RWPE2 (cell line): Measurements from ENCODE around the gene MARCHF7.

Experiments
- ATAC-seq: fragments of 200-7000 bp; cut with Tn5 transposase; 3 replicates; pipeline ENCODE4 v1.9.1; 2021; ENCODE audit warnings: low read depth
- DNase-seq: peaks from one replicate; pipeline ENCODE4 v3.0.0-alpha.2; 2020; ENCODE audit warnings: low spot score
- H3K27ac ChIP-seq: fragments of 450-650 bp; 2 replicates; pipeline ENCODE4 v1.5.1; 2017; ENCODE audit warnings: mild to moderate bottlenecking; ENCODE audit not compliant: poor library complexity, severe bottlenecking
- H3K27me3 ChIP-seq: fragments of 250-450 bp; sonication (Bioruptor Pico); 2 replicates; pipeline ENCODE4 v1.5.1; 2021; ENCODE audit warnings: mild to moderate bottlenecking, moderate library complexity; ENCODE audit not compliant: insufficient read depth, poor library complexity, severe bottlenecking
- H3K36me3 ChIP-seq: fragments of 250-450 bp; sonication (Bioruptor Pico); 2 replicates; pipeline ENCODE4 v1.5.1; 2020; ENCODE audit warnings: low read depth, mild to moderate bottlenecking, moderate library complexity
- H3K4me1 ChIP-seq: fragments of 250-450 bp; sonication (Bioruptor Pico); 2 replicates; pipeline ENCODE4 v1.5.1; 2021; ENCODE audit warnings: mild to moderate bottlenecking, moderate library complexity; ENCODE audit not compliant: insufficient read depth, poor library complexity, severe bottlenecking
- H3K4me3 ChIP-seq: fragments of 250-450 bp; sonication (Bioruptor Pico); 2 replicates; pipeline ENCODE4 v1.5.1; 2021; ENCODE audit warnings: mild to moderate bottlenecking, moderate library complexity; ENCODE audit not compliant: severe bottlenecking
- H3K9me3 ChIP-seq: fragments of 250-450 bp; sonication (Bioruptor Pico); 2 replicates; pipeline ENCODE4 v1.5.1; 2021; ENCODE audit warnings: mild to moderate bottlenecking, moderate library complexity; ENCODE audit not compliant: severe bottlenecking
- TF ChIP-seq, protein P1 (sequence below): fragments of 450-650 bp; IDR thresholded peaks from one replicate; pipeline ENCODE4 v1.5.1; 2017; ENCODE audit warnings: mild to moderate bottlenecking, moderate library complexity; ENCODE audit not compliant: poor library complexity, severe bottlenecking

Gene MARCHF7

DNA sequence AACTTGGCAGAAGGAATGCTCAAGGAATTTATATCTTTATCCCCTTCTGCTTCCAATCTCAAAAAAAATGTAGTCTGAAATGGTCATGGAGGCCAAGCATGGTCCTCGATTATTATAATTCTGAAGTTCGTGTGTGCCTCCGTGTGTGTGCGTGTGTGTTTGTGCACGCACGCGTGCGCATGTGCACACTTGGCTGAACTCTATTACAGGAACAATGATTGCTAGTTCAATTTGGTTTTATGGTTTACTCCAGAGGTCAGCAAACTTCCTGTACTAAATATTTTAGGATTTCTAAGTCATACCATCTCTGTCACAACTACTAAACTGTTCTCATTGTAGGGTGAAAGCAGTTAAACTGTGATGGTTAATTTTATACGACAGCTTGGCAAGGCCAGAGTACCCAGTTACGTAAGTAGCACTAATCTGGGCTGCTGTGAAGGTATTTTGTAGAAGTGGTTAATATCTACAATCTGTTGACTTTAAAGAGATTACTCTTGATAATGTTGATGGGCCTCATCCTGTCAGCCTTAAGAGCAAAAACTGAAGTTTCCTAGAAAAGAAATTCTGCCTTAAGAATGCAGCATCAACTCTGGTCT, 5.8 kb upstream of the MARCHF7 start:
- peaks cover 6% of the 10 kb centered on the region for H3K4me1 ChIP-seq
- TF ChIP-seq, protein P1, sequence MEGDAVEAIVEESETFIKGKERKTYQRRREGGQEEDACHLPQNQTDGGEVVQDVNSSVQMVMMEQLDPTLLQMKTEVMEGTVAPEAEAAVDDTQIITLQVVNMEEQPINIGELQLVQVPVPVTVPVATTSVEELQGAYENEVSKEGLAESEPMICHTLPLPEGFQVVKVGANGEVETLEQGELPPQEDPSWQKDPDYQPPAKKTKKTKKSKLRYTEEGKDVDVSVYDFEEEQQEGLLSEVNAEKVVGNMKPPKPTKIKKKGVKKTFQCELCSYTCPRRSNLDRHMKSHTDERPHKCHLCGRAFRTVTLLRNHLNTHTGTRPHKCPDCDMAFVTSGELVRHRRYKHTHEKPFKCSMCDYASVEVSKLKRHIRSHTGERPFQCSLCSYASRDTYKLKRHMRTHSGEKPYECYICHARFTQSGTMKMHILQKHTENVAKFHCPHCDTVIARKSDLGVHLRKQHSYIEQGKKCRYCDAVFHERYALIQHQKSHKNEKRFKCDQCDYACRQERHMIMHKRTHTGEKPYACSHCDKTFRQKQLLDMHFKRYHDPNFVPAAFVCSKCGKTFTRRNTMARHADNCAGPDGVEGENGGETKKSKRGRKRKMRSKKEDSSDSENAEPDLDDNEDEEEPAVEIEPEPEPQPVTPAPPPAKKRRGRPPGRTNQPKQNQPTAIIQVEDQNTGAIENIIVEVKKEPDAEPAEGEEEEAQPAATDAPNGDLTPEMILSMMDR, result no peak
- no peak for ATAC-seq
- H3K36me3 ChIP-seq, result no peaks in the 10 kb centered on the region
- no peaks in the 10 kb centered on the region for H3K27me3 ChIP-seq
- DNase-seq, result no peak
- no peak overlapping the region for H3K27ac ChIP-seq
- peaks cover 3% of the 10 kb centered on the region for H3K9me3 ChIP-seq
- H3K4me3 ChIP-seq, result no peak overlapping the region

DNA sequence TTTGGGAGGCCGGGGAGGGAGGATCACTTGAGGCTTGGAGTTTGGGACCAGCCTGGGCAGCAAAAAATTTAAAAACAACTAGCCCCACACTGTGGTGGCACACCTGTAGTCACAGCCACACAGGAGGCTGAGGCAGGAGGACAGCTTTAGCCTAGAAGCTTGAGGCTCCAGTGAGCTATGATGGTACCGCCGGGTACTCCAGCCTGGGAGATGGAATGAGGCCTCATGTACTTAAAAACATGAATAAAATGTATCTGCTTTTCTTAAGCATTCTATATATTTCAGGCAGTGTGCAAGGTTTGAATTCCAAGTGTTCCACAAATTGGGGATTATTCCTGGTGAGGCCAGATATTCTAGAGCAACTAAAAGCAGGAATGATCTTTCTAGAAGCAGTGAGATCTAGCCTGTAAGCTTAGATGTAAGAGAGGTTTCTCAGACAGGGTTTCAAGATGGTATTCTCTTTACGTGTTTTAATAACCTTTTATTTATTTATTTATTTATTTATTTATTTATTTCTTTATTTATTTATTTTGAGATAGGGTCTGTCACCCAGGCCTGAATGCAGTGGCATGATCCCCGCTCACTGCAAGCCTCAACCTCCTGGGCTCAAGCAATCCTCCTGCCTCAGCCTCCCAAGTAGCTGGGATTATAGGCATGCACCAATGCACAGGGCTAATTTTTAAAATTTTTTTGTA, 4.1 kb upstream of the MARCHF7 start:
- H3K4me3 ChIP-seq, result no peak overlapping the region
- peaks cover 8% of the 10 kb centered on the region for H3K4me1 ChIP-seq
- no peaks in the 10 kb centered on the region for H3K36me3 ChIP-seq
- H3K27ac ChIP-seq, result no peak overlapping the region
- H3K27me3 ChIP-seq, result no peaks in the 10 kb centered on the region
- ATAC-seq, result no peak
- TF ChIP-seq, protein P1, result no peak
- no peak for DNase-seq
- no peaks in the 10 kb centered on the region for H3K9me3 ChIP-seq

DNA sequence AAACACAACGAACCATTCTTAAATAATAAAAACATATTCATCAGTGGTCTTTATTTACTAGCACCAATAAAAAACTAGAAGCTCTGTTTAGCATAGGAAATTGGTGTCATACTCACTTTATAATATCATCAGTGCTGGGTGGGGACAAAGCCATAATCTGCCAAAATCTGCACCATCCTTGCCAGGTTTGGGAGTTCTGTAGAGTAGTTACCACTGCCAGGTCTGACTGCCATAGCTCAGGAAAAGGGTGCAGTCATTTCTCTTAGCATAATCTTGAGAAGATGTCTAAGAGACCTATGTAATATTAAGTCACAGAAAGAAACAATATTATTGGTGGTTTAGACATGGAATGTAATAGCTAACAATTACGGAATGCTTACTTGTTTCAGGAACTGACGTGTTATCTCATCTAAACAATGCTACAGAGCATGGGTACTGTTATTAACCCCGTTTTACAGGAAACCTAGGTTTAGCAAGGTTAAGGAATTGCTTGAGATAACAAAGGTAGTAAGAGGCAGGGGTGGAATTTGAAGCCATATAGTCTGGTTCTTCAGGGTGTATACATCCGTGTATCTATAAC, 1.6 kb upstream of the MARCHF7 start:
- H3K36me3 ChIP-seq, result peaks cover 15% of the 10 kb centered on the region
- H3K27me3 ChIP-seq, result no peaks in the 10 kb centered on the region
- H3K9me3 ChIP-seq, result no peaks in the 10 kb centered on the region
- ATAC-seq (no peak), DNase-seq (no peak)
- TF ChIP-seq, protein P1, result no peak
- peak overlapping the region; percentile 1 for H3K4me3 ChIP-seq
- H3K4me1 ChIP-seq, result peaks cover 21% of the 10 kb centered on the region
- peak overlapping the region; percentile 79 for H3K27ac ChIP-seq

DNA sequence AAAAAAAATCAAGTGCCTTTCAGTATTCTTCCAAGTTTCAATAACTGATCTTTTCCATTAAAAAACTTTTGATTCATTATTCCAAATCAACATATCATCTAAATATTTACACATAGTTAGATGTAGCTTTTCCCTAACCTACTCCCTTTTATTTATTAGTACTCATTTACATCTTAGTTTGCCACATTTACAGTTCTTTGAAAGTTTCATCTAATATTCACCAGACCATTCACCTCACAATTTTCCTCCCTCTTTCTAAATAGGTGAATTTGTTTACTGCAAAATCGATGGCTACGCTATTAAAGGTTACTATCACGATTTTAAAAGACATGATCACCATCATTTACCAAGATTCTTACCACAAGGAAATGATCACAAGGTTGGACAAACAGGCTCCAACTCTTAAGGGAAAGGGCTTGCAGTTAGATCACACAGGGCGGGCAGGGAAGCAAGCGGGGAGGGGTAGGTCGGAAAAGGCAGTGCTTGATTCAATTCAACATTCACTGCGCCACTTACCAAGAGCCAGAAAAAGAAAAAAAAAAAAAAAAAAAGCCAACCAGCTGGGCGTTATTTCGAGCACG, 654 bp upstream of the MARCHF7 start:
- Histone ChIP-seq H3K27ac (peak overlapping the region; percentile 79), H3K4me3 (peak overlapping the region; percentile 96), H3K27me3 (no peaks in the 10 kb centered on the region), H3K36me3 (peaks cover 25% of the 10 kb centered on the region), H3K9me3 (no peaks in the 10 kb centered on the region), H3K4me1 (peaks cover 21% of the 10 kb centered on the region)
- DNase-seq (no peak), ATAC-seq (no peak; the same call in 2 of the 3 replicates)
- TF ChIP-seq, protein P1, result no peak
